PC-9 (cell line): ENCODE measurements around the gene CPNE1. TPM values are rescaled to one million over a fixed set of nuclear protein-coding genes. Genes with fewer than 3 reads are reported as not detected.
A peak's percentile ranks its signal among the peaks of the same experiment; 100 is the strongest.

Experiments
- BruUV-seq: library from RNA; stranded (reverse); fragments of 400-500 nt; replicated peaks from 2 replicates; lab custom pipeline; 2021; lab: Mats Ljungman, UMichigan
- CTCF ChIA-PET: fragments of 300-600 bp; sonication (Branson Sonifier 250); formaldehyde crosslinking; loops from one replicate; lab custom pipeline; 2022; ENCODE audit warnings: antibody characterized with exemption; lab: Charles Lee
- POLR2A ChIA-PET: fragments of 300-600 bp; sonication (Branson Sonifier 250); formaldehyde crosslinking; loops from one replicate; lab custom pipeline; 2022; ENCODE audit warnings: antibody characterized with exemption; ENCODE audit not compliant: unreplicated experiment; lab: Charles Lee
- DNase-seq, 2 experiments: peaks; one replicate each; pipeline versions ENCODE4 v3.0.0 to v3.0.0-alpha.2; 2015 to 2022; ENCODE audit warnings: mixed read lengths in 1 of 2
- H2AFZ ChIP-seq: fragments of 200-600 bp; sonication (generic); 2 replicates; pipeline ENCODE4 v1.8.1; 2017; ENCODE audit warnings: antibody characterized with exemption
- H3F3A ChIP-seq: fragments of 200-600 bp; sonication (generic); 2 replicates; pipeline ENCODE4 v1.8.1; 2017; ENCODE audit warnings: antibody characterized with exemption, mild to moderate bottlenecking, low read depth; ENCODE audit not compliant: insufficient read depth
- H3K27ac ChIP-seq: fragments of 200-600 bp; sonication (generic); 2 replicates; pipeline ENCODE4 v1.6.1; 2016; ENCODE audit warnings: mixed run types
- H3K27me3 ChIP-seq: fragments of 200-600 bp; sonication (generic); 2 replicates; pipeline ENCODE4 v1.6.1; 2016; ENCODE audit warnings: low read depth, mixed run types; ENCODE audit not compliant: insufficient read depth
- H3K36me3 ChIP-seq: fragments of 200-600 bp; sonication (generic); 2 replicates; pipeline ENCODE4 v1.6.1; 2016; ENCODE audit warnings: low read depth, mixed run types
- H3K4me1 ChIP-seq: fragments of 200-600 bp; sonication (generic); replicated peaks from 2 replicates; pipeline ENCODE4 v1.6.1; 2016; ENCODE audit warnings: mixed run types; ENCODE audit not compliant: insufficient read depth
- H3K4me2 ChIP-seq: fragments of 200-600 bp; sonication (generic); 2 replicates; pipeline ENCODE4 v1.6.1; 2017; ENCODE audit warnings: mixed run types
- H3K4me3 ChIP-seq: fragments of 200-600 bp; sonication (generic); 2 replicates; pipeline ENCODE4 v1.6.1; 2016; ENCODE audit warnings: mixed run types
- H3K79me2 ChIP-seq: fragments of 200-600 bp; sonication (generic); 2 replicates; pipeline ENCODE4 v1.6.1; 2017; ENCODE audit warnings: low read depth, mixed run types
- H3K9me2 ChIP-seq: fragments of 200-600 bp; sonication (generic); 2 replicates; pipeline ENCODE4 v1.8.1; 2017; ENCODE audit warnings: mild to moderate bottlenecking; ENCODE audit not compliant: insufficient read depth
- H3K9me3 ChIP-seq: fragments of 200-600 bp; sonication (generic); 2 replicates; pipeline ENCODE4 v1.8.1; 2016; ENCODE audit warnings: low read depth; ENCODE audit not compliant: insufficient read depth
- H4K20me1 ChIP-seq: fragments of 200-600 bp; sonication (generic); 2 replicates; pipeline ENCODE4 v1.8.1; 2017; ENCODE audit not compliant: insufficient read depth
- EZH2 ChIP-seq: fragments of 200-600 bp; sonication (generic); IDR thresholded peaks from 2 replicates; pipeline ENCODE4 v1.8.0; 2017; ENCODE audit warnings: antibody characterized with exemption, low read depth
- intact Hi-C: fragments of 100-400 bp; cut with micrococcal nuclease; formaldehyde crosslinking; loops from one replicate; pipeline ENCODE4 v1.10.0; 2022; ENCODE audit not compliant: unreplicated experiment
- total RNA-seq: library from RNA; stranded (reverse); gene quantifications from 2 replicates; pipeline ENCODE4 v1.2.3, GENCODE V29; 2021
- TF ChIP-seq, protein P1 (sequence below): fragments of 200-600 bp; sonication (generic); conservative IDR thresholded peaks from 2 replicates; pipeline ENCODE4 v1.6.1; 2017; ENCODE audit warnings: mixed run types, antibody characterized with exemption, mild to moderate bottlenecking, moderate library complexity

The CPNE1 gene
- total RNA-seq, 1 experiment from 2014 or later: 271 TPM

DNA sequence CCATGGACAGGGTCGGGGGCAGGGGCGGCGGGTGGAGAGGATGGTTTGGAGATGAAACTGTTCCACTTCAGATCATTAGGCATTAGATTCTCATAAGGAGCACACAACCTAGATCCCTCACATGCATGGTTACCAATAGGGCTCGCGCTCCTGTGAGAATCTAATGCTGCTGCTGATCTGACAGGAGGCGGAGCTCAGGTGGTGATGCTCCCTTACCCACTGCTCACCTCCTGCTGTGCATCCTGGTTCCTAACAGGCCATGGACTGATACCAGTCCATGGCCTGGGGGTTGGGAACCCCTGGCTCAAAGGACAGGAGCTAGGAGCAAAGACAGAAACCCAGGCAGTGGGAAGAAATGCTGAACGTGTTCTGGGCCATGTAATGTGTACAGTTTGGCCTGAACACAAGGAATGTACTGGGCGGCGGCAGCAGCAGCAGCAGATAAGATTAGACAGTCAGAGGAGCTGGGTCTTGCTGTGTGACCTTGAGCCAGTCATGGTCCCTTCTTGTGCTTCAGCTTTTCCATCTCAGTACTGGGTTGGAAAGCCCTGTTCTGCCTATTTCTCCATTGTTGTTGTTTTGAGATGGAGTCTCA, 53.8 kb downstream of the CPNE1 start:
- H2AFZ ChIP-seq: no peak overlapping the region
- H3K9me2 ChIP-seq: no peaks in the 10 kb centered on the region
- H3K79me2 ChIP-seq: peaks cover 13% of the 10 kb centered on the region
- no peak overlapping the region for H3K4me3 ChIP-seq
- no peaks in the 10 kb centered on the region for H3K36me3 ChIP-seq
- no peaks in the 10 kb centered on the region for H4K20me1 ChIP-seq
- H3F3A ChIP-seq: peaks cover 22% of the 10 kb centered on the region
- H3K4me1 ChIP-seq: peaks cover 39% of the 10 kb centered on the region
- TF ChIP-seq EZH2: no peak
- TF ChIP-seq, protein P1, sequence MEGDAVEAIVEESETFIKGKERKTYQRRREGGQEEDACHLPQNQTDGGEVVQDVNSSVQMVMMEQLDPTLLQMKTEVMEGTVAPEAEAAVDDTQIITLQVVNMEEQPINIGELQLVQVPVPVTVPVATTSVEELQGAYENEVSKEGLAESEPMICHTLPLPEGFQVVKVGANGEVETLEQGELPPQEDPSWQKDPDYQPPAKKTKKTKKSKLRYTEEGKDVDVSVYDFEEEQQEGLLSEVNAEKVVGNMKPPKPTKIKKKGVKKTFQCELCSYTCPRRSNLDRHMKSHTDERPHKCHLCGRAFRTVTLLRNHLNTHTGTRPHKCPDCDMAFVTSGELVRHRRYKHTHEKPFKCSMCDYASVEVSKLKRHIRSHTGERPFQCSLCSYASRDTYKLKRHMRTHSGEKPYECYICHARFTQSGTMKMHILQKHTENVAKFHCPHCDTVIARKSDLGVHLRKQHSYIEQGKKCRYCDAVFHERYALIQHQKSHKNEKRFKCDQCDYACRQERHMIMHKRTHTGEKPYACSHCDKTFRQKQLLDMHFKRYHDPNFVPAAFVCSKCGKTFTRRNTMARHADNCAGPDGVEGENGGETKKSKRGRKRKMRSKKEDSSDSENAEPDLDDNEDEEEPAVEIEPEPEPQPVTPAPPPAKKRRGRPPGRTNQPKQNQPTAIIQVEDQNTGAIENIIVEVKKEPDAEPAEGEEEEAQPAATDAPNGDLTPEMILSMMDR: no peak
- H3K27ac ChIP-seq: no peak overlapping the region
- intact Hi-C loops: no loop called here
- DNase-seq: no peak
- CTCF ChIA-PET: interaction anchor here (0.6 kb wide), 1 partner anchor 343 kb away, joined by 5 read pairs; the partner anchor contains the start of gene SCAND1
- no peak overlapping the region for H3K4me2 ChIP-seq
- no peaks in the 10 kb centered on the region for H3K9me3 ChIP-seq
- POLR2A ChIA-PET: interaction anchor here (0.5 kb wide), 1 partner anchor 79 kb away, joined by 4 read pairs; no protein-coding TSS in a partner anchor
- no TSS peak for BruUV-seq
- no peaks in the 10 kb centered on the region for H3K27me3 ChIP-seq

DNA sequence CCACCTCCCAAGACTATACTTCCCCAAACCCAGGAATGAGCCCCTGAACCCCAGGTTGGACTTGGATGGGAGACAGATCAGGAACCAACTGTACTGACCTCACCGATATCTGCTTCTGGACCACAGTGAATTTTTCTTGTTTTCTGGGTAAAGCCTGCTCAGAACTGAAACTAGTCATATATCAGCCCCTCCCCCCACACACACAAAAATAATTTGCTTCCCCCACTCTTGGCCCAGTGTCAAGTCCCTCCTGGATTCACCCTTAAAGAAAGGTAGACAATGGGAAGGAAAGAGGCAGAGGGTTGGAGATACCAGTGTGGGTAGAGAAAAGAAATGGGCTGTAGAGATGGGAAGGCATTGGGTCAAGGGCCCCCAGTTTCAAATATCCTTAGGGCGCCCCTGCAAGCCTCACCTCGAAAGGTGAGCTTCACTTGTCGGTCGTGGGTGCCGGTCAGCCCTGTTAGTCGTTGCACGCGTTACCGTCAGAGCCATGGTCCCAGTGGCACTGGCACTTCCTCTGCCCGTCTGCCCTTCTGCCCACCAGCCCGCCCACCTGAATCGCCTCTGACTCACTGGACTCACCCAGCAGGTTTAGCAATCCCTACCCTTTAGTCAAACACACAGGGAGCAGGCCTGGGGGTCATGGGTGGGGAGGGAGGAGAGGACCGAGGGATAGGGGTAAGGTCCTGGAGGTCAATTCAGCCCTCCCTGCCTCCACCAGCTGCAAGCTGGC, 57.5 kb downstream of the CPNE1 start:
- Histone ChIP-seq H3F3A (peaks cover 4% of the 10 kb centered on the region; the same call in 1 of the 2 replicates), H3K4me3 (peak overlapping the region; percentile 57; the same call in 1 of the 2 replicates), H3K27ac (peak overlapping the region; percentile 57), H3K27me3 (no peaks in the 10 kb centered on the region), H3K4me2 (peak overlapping the region; percentile 84), H3K4me1 (peaks cover 39% of the 10 kb centered on the region), H3K79me2 (peaks cover 32% of the 10 kb centered on the region), H3K9me2 (no peaks in the 10 kb centered on the region), H2AFZ (peak overlapping the region; percentile 69; the same call in 1 of the 2 replicates), H3K36me3 (peaks cover 9% of the 10 kb centered on the region; the same call in 1 of the 2 replicates), H4K20me1 (no peaks in the 10 kb centered on the region), H3K9me3 (no peaks in the 10 kb centered on the region)
- no peak for TF ChIP-seq EZH2
- TF ChIP-seq, protein P1: no peak
- intact Hi-C loops: loop anchor here (2.0 kb wide), 1 partner anchor 30 kb away; no protein-coding TSS in a partner anchor
- CTCF ChIA-PET: interaction anchor here (0.6 to 0.9 kb wide), 2 partner anchors 9 to 10 kb away, joined by 3 read pairs; no protein-coding TSS in a partner anchor
- BruUV-seq: no TSS peak
- DNase-seq: peak; percentile 88 to 90
- POLR2A ChIA-PET: interaction anchor here (0.5 to 1.0 kb wide), 9 partner anchors 10 to 344 kb away, joined by 3 to 16 read pairs (median 4); partner anchors contain the start of genes NFS1 and ROMO1

DNA sequence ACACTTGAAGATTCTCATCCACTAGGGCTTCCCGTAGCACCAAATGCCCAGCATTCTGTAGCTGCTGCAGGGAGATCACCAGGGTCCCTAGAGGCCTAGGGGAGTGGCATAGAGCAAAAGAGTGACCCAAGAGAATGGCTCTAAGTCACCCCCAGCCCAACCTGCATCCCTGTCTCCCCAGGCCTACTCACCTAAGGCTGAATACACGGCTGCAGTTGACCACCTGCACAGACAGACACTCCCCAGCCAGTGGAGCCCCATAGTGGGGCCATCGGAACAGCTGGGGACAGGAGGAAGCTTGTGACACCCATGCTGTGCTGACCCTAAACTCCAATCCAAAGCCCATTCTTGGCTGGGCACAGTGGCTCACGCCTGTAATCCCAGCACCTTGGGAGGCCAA, 58.6 kb downstream of the CPNE1 start:
- H3K36me3 ChIP-seq: peaks cover 9% of the 10 kb centered on the region; the same call in 1 of the 2 replicates
- H3K27me3 ChIP-seq: no peaks in the 10 kb centered on the region
- H4K20me1 ChIP-seq: no peaks in the 10 kb centered on the region
- peaks cover 32% of the 10 kb centered on the region for H3K79me2 ChIP-seq
- ChIA-PET POLR2A (interaction anchor here (0.5 to 0.9 kb wide), 4 partner anchors 10 to 241 kb away, joined by 4 to 31 read pairs (median 14); partner anchors contain the start of gene SPAG4), CTCF (interaction anchor here (0.7 kb wide), 1 partner anchor 60 kb away, joined by 4 read pairs; no protein-coding TSS in a partner anchor)
- H3K4me1 ChIP-seq: peaks cover 39% of the 10 kb centered on the region
- H3K9me2 ChIP-seq: no peaks in the 10 kb centered on the region
- peak overlapping the region; percentile 84 for H3K4me2 ChIP-seq
- H2AFZ ChIP-seq: no peak overlapping the region
- no peak for TF ChIP-seq EZH2
- H3K9me3 ChIP-seq: no peaks in the 10 kb centered on the region
- peak overlapping the region; percentile 57; the same call in 1 of the 2 replicates for H3K4me3 ChIP-seq
- no TSS peak for BruUV-seq
- DNase-seq: no peak
- intact Hi-C loops: loop anchor here (2.0 kb wide), 1 partner anchor 29 kb away; no protein-coding TSS in a partner anchor
- peaks cover 4% of the 10 kb centered on the region; the same call in 1 of the 2 replicates for H3F3A ChIP-seq
- no peak overlapping the region for H3K27ac ChIP-seq
